Muscle of back (tissue), 11 donors: ENCODE data around the gene PTCRA. TPM values are rescaled to one million over a fixed set of nuclear protein-coding genes. Genes with fewer than 3 reads are reported as not detected.

ENCODE experiments used
- DNase-seq, 3 donors: peaks; one replicate each; pipeline versions ENCODE4 v3.0.0 to v3.0.0-alpha.2; 2013
- polyA plus RNA-seq, 10 donors: library from polyadenylated mRNA; unstranded; fragments of 120-200 nt; gene quantifications; one replicate each; pipeline ENCODE4 v1.2.1, GENCODE V29; 2013; ENCODE audit not compliant: insufficient read length in 10 of 10

PTCRA gene
- polyA plus RNA-seq, 10 donors, result not detected

DNA sequence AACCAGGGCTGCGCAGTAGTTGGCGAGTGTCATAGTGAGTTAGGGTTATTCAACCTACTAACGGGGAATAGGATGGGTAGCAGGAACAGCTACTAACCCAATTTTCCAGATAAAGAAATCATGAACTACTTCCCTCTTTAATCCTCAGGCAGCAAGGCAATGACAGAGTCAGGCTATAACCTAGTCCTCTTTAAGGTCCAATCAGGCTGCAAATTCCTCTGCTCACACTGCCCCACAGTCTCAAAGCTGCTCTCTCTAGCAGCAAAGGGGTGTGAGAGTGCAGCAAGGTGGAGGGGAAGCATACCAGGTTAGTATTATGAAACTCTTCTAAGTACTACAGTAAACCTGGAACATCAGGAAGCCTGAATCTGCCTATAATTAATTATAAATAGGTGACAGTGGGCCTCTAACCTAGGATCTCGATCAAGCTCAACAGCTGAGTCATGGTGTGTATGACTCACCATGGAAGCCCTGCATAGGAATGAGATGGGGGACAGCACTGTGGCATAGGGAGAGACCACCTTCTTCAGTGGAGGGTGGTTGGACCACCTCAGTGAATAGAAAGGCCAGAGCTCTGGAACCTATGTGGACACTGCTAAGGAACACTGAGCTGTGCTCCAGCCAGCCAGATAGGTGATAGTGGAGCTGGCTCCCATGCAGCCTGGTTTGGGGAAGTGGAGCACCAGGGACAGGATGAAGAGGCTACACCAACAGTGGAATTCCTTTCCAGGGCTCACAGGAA, 55.2 kb downstream of the PTCRA start:
- no peak for DNase-seq

DNA sequence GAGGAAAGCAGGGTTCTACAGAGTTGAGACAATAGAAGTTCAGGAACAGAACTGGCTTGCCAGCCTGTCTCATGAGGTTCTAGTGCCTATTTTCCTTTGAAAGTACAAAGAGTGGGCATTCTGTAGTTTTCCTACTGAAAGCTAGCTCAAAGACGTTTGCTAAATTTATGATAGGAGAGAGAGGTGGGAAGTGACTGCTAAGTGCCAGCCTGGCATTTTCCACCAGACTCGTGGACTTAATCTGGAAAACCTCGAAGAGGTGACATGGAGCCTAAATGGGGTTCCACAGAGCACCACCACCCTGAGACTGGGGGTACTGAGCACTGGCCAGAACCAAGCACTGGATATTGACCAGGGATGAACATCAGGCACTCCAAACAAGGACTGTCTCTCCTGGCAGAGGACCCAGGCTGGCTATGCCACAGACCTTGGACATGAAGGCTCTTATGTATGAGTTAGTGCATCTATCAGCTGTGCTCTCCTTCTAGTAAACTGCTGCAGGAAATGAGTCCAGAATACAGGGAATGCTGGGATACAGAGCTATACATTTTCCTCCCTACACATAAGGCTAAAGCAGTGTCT, 56.0 kb downstream of the PTCRA start:
- DNase-seq, result no peak

DNA sequence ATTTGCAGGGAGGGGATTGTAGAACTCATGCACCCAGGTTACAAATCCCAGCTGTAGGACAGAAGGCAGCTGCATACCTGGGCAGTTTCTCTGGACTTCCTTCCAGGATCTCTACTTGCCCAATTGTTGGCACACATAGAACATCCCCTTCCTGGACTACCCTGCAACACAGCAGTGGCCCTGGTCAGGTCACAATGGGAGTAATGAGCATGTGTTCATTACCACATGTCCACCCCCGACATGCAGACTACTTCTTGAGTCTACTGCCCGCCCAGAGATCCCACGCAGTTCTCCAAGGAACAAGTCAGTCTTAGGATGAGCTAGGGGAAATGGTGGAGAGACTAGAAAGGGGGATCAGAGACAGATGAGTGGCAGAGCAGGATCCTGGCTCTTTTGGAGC, 58.1 kb downstream of the PTCRA start:
- no peak for DNase-seq

DNA sequence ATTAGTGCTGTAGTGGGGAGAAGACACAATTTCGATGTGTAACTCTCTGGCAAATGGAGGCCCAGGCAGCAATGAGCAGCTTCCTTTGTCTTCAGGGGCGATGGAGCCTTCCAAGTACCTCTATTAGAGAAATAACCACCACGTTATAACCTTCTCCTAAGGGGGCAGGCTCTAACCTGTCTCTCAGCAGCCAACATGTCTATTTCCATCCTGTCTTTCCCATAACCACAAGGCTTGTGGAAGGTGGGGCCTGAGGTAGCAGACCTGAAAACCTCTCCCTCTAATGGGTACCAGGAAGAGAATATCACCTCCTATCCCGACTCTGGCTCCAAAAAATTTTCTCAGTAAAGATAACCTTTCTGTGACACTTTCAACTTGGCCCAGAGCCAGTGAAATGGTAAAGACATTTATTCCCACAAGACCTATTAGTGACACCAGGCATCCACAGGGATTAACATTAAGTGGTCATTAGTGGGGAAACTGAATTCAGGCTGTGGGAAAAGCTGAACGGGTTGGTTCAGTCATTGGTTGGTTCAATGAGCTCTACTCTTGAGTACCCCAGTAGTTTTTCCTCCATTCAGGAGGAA, 59.2 kb downstream of the PTCRA start:
- DNase-seq, result no peak

Other genes starting within 250 kb of the PTCRA start
- gene PRPH2, start 193.5 kb upstream of the PTCRA start, polyA plus RNA-seq, result 1 to 10 TPM; 2.4 to 6.7 (median 4.3) TPM
- gene TBCC, start 169.9 kb upstream of the PTCRA start, polyA plus RNA-seq, result 10 to 100 TPM; 11.3 to 18.4 (median 15.0) TPM
- 10 to 100 TPM in 8 of 10 donors, 1 to 10 TPM in 2; 9.0 to 14.8 (median 11.6) TPM for gene BICRAL, start 134.0 kb upstream of the PTCRA start, polyA plus RNA-seq
- 10 to 100 TPM; 60.0 to 94.2 (median 75.2) TPM for gene RPL7L1, start 36.4 kb upstream of the PTCRA start, polyA plus RNA-seq
- 10 to 100 TPM; 21.2 to 43.0 (median 28.6) TPM for gene CNPY3, start 13.4 kb downstream of the PTCRA start, polyA plus RNA-seq
- gene GNMT, start 44.7 kb downstream of the PTCRA start, polyA plus RNA-seq, result under 1 TPM; 0.16 to 0.92 (median 0.44) TPM
- 10 to 100 TPM in 9 of 10 donors, 1 to 10 TPM in 1; 8.4 to 27.6 (median 16.2) TPM for gene PEX6, start 63.1 kb downstream of the PTCRA start, polyA plus RNA-seq
- 10 to 100 TPM; 39.5 to 50.4 (median 44.8) TPM for gene PPP2R5D, start 68.5 kb downstream of the PTCRA start, polyA plus RNA-seq
- 10 to 100 TPM; 38.5 to 63.2 (median 46.0) TPM for gene MEA1, start 97.9 kb downstream of the PTCRA start, polyA plus RNA-seq
- gene KLHDC3, start 98.2 kb downstream of the PTCRA start, polyA plus RNA-seq, result 100 to 1,000 TPM; 157 to 208 (median 190) TPM
- gene RRP36, start 105.6 kb downstream of the PTCRA start, polyA plus RNA-seq, result 10 to 100 TPM; 40.7 to 51.6 (median 47.2) TPM
- gene CUL7, start 137.8 kb downstream of the PTCRA start, polyA plus RNA-seq, result 10 to 100 TPM; 33.5 to 43.4 (median 37.8) TPM
- 10 to 100 TPM; 40.0 to 50.0 (median 41.9) TPM for gene MRPL2, start 143.4 kb downstream of the PTCRA start, polyA plus RNA-seq
- gene KLC4, start 143.6 kb downstream of the PTCRA start, polyA plus RNA-seq, result 10 to 100 TPM; 18.5 to 34.2 (median 21.2) TPM
- 100 to 1,000 TPM in 1 of 10 donors, 10 to 100 TPM in 9; 33.3 to 176 (median 57.0) TPM for gene PTK7, start 160.3 kb downstream of the PTCRA start, polyA plus RNA-seq